CD14-positive monocyte (primary cell): ENCODE results near the gene TMEM140. TPM values are rescaled to one million over a fixed set of nuclear protein-coding genes. Genes with fewer than 3 reads are reported as not detected.

ENCODE experiments used
- DNase-seq, 3 donors: peaks; one replicate each; pipeline ENCODE4 v3.0.0-alpha.2; 2011 to 2022
- H2AFZ ChIP-seq: 2 replicates; pipeline ENCODE4 v1.6.0; 2012; ENCODE audit warnings: mild to moderate bottlenecking, low read depth, low read length, inconsistent platforms; ENCODE audit not compliant: insufficient read depth, poor library complexity, severe bottlenecking
- H3K27ac ChIP-seq, 2 donors: 1 replicate in 1 of 2; 2 replicates in 1 of 2; pipeline ENCODE4 v1.5.1; 2012 to 2013; ENCODE audit warnings: low read length in 2 of 2, control low read depth in 1 of 2, inconsistent platforms in 1 of 2, low read depth in 1 of 2, mild to moderate bottlenecking in 1 of 2
- H3K27me3 ChIP-seq, 2 donors: one replicate each; pipeline versions ENCODE4 v1.6.0 to v1.6.1; 2011 to 2013; ENCODE audit warnings: low read length in 2 of 2; ENCODE audit not compliant: control insufficient read depth in 2 of 2, insufficient read depth in 2 of 2
- H3K36me3 ChIP-seq, 2 donors: replicated peaks in 1 of 2; 1 replicate in 1 of 2; 2 replicates in 1 of 2; pipeline versions ENCODE4 v1.5.1 to v1.6.1; 2012 to 2013; ENCODE audit warnings: low read length in 2 of 2, control low read depth in 1 of 2, inconsistent platforms in 1 of 2, mild to moderate bottlenecking in 1 of 2; ENCODE audit not compliant: insufficient read depth in 2 of 2, control insufficient read depth in 1 of 2
- H3K4me1 ChIP-seq, 2 donors: 1 replicate in 1 of 2; 2 replicates in 1 of 2; pipeline versions ENCODE4 v1.5.1 to v1.6.1; 2012 to 2013; ENCODE audit warnings: low read length in 2 of 2, control low read depth in 1 of 2, inconsistent platforms in 1 of 2, mild to moderate bottlenecking in 1 of 2, moderate library complexity in 1 of 2; ENCODE audit not compliant: insufficient read depth in 2 of 2, control insufficient read depth in 1 of 2
- H3K4me2 ChIP-seq: replicated peaks from 2 replicates; pipeline ENCODE3; 2012; ENCODE audit warnings: low read length, moderate library complexity, mild to moderate bottlenecking; ENCODE audit not compliant: poor library complexity, severe bottlenecking; ENCODE audit errors: extremely low read depth
- H3K4me3 ChIP-seq, 3 experiments: fragments of 200-600 bp in 1 of 3; sonication (generic) in 1 of 3; replicated peaks in 1 of 3; 1 replicate in 2 of 3; 2 replicates in 1 of 3; pipeline ENCODE4 v1.5.1; 2011 to 2013; ENCODE audit warnings: low read length in 3 of 3, mild to moderate bottlenecking in 3 of 3, control low read depth in 2 of 3, low read depth in 2 of 3, inconsistent platforms in 1 of 3, moderate library complexity in 1 of 3
- H3K79me2 ChIP-seq: 2 replicates; pipeline ENCODE4 v1.6.0; 2012; ENCODE audit warnings: mild to moderate bottlenecking, control low read depth, inconsistent platforms, low read length, moderate library complexity; ENCODE audit not compliant: insufficient read depth
- H3K9ac ChIP-seq: 2 replicates; pipeline ENCODE4 v1.6.0; 2017; ENCODE audit warnings: low read length, mild to moderate bottlenecking; ENCODE audit not compliant: insufficient read depth, poor library complexity, severe bottlenecking
- H3K9me3 ChIP-seq, 2 donors: replicated peaks in 1 of 2; 1 replicate in 1 of 2; 2 replicates in 1 of 2; pipeline versions ENCODE4 v1.5.1 to v1.6.1; 2012 to 2013; ENCODE audit warnings: low read length in 2 of 2, control low read depth in 1 of 2; ENCODE audit not compliant: control insufficient read depth in 1 of 2, insufficient read depth in 1 of 2
- H4K20me1 ChIP-seq: 2 replicates; pipeline ENCODE4 v1.6.0; 2012; ENCODE audit warnings: mild to moderate bottlenecking, low read length, control low read depth, moderate library complexity; ENCODE audit not compliant: insufficient read depth
- H3K27ac Mint-ChIP-seq, 7 donors: one replicate each; pipeline ENCODE4 v1.8.0; 2020; ENCODE audit warnings: mild to moderate bottlenecking in 7 of 7, mixed read lengths in 7 of 7, moderate library complexity in 6 of 7, inconsistent platforms in 2 of 7
- H3K27me3 Mint-ChIP-seq, 3 donors: one replicate each; pipeline ENCODE4 v1.8.0; 2021 to 2022; ENCODE audit warnings: low read depth in 3 of 3, mild to moderate bottlenecking in 3 of 3, mixed read lengths in 3 of 3, moderate library complexity in 3 of 3, inconsistent platforms in 1 of 3
- H3K36me3 Mint-ChIP-seq, 2 donors: one replicate each; pipeline ENCODE4 v1.8.0; 2020; ENCODE audit warnings: mixed read lengths in 2 of 2, inconsistent platforms in 1 of 2, mild to moderate bottlenecking in 1 of 2
- H3K4me1 Mint-ChIP-seq: one replicate; pipeline ENCODE4 v1.8.0; 2020; ENCODE audit warnings: mild to moderate bottlenecking, mixed read lengths
- H3K4me3 Mint-ChIP-seq, 2 donors: one replicate each; pipeline ENCODE4 v1.8.0; 2020; ENCODE audit warnings: mild to moderate bottlenecking in 2 of 2, mixed read lengths in 2 of 2, moderate library complexity in 1 of 2
- H3K9me3 Mint-ChIP-seq, 7 donors: one replicate each; pipeline ENCODE4 v1.8.0; 2020 to 2022; ENCODE audit warnings: mixed read lengths in 7 of 7, mild to moderate bottlenecking in 6 of 7, moderate library complexity in 6 of 7, inconsistent platforms in 2 of 7
- CTCF ChIP-seq: fragments of 200-600 bp; IDR thresholded peaks from one replicate; pipeline ENCODE4 v1.8.0; 2022; ENCODE audit warnings: antibody characterized with exemption, mild to moderate bottlenecking
- WGBS: methylation state at CpG from one replicate; pipeline ENCODE4 v1.1.5; 2013; ENCODE audit warnings: missing lambda C conversion rate; ENCODE audit not compliant: insufficient coverage; 5-methylcytosine and 5-hydroxymethylcytosine counted together
- intact Hi-C, 2 donors: fragments of 100-400 bp; cut with micrococcal nuclease; formaldehyde crosslinking; loops; one replicate each; pipeline versions ENCODE4 v1.15.0 to v1.15.1; 2023
- polyA plus RNA-seq, 3 donors: library from polyadenylated mRNA; depleted of rRNA in 1 of 3; unstranded in 2 of 3; stranded (reverse) in 1 of 3; fragments of 300-500 nt in 2 of 3; fragments of >200 nt in 1 of 3; fragmentation: Illumina TruSeq in 2 of 3; gene quantifications; 1 replicate in 2 of 3; 2 replicates in 1 of 3; pipeline ENCODE4 v1.2.3, GENCODE V29; 2012 to 2021

TMEM140 gene
- polyA plus RNA-seq, 3 donors: 2.9 to 14.7 (median 10.6) TPM

GRCh38 chr7:135195968-135196629 is 48.2 kb downstream of the TMEM140 start:
- no peaks in the 10 kb centered on the region for H3K79me2 ChIP-seq
- Mint-ChIP-seq H3K4me1 (no peaks in the 10 kb centered on the region), H3K36me3 (peaks cover 95 to 100% of the 10 kb centered on the region in 2 donors), H3K9me3 (no peaks in the 10 kb centered on the region), H3K27me3 (no peaks in the 10 kb centered on the region), H3K4me3 (no peak overlapping the region), H3K27ac (peak overlapping the region in 3 of 7 donors; percentile 16 to 69 (median 64))
- H2AFZ ChIP-seq: no peak overlapping the region
- intact Hi-C loops: no loop called here
- no peaks in the 10 kb centered on the region for H3K4me1 ChIP-seq
- 98% methylated on average over 13 of the region's 14 CpGs for whole genome bisulfite sequencing
- no peaks in the 10 kb centered on the region for H3K27me3 ChIP-seq
- H3K4me3 ChIP-seq: no peak overlapping the region
- DNase-seq: no peak
- H3K27ac ChIP-seq: no peak overlapping the region
- peaks cover 94 to 100% of the 10 kb centered on the region in 2 donors for H3K36me3 ChIP-seq
- no peaks in the 10 kb centered on the region for H4K20me1 ChIP-seq
- no peak for TF ChIP-seq CTCF
- no peak overlapping the region for H3K4me2 ChIP-seq
- no peaks in the 10 kb centered on the region for H3K9me3 ChIP-seq
- no peak overlapping the region for H3K9ac ChIP-seq

GRCh38 chr7:135197343-135197742 is 49.5 kb downstream of the TMEM140 start:
- Histone ChIP-seq H3K4me1 (no peaks in the 10 kb centered on the region), H3K27me3 (no peaks in the 10 kb centered on the region), H3K9ac (no peak overlapping the region), H3K36me3 (peaks cover 95 to 100% of the 10 kb centered on the region in 2 donors), H2AFZ (no peak overlapping the region), H4K20me1 (no peaks in the 10 kb centered on the region), H3K9me3 (no peaks in the 10 kb centered on the region), H3K27ac (no peak overlapping the region), H3K79me2 (no peaks in the 10 kb centered on the region), H3K4me2 (no peak overlapping the region), H3K4me3 (no peak overlapping the region)
- Mint-ChIP-seq H3K27me3 (no peaks in the 10 kb centered on the region), H3K4me1 (no peaks in the 10 kb centered on the region), H3K4me3 (no peak overlapping the region), H3K9me3 (no peaks in the 10 kb centered on the region), H3K27ac (peak overlapping the region in 3 of 7 donors; percentile 3 to 58 (median 52)), H3K36me3 (peaks cover 93 to 98% of the 10 kb centered on the region in 2 donors)
- intact Hi-C loops: no loop called here
- TF ChIP-seq CTCF: no peak
- DNase-seq: no peak
- 100% methylated on average over 1 of the region's 2 CpGs for WGBS
